KMS-11 (cell line): ENCODE measurements around the gene ATP6V1F.

ENCODE experiments used
- H2AFZ ChIP-seq: fragments of 200-600 bp; sonication (generic); 2 replicates; pipeline ENCODE4 v1.6.1; 2016; ENCODE audit warnings: antibody characterized with exemption, mixed run types, low read depth
- H3K27ac ChIP-seq: fragments of 200-600 bp; sonication (generic); 2 replicates; pipeline ENCODE4 v1.6.1; 2016; ENCODE audit warnings: mild to moderate bottlenecking, mixed run types
- H3K27me3 ChIP-seq: fragments of 200-600 bp; sonication (generic); 2 replicates; pipeline ENCODE4 v1.6.1; 2017; ENCODE audit warnings: mild to moderate bottlenecking, low read depth, mixed run types, moderate library complexity; ENCODE audit not compliant: insufficient read depth
- H3K36me3 ChIP-seq: fragments of 200-600 bp; sonication (generic); 2 replicates; pipeline ENCODE4 v1.6.1; 2017; ENCODE audit warnings: mild to moderate bottlenecking, mixed run types; ENCODE audit not compliant: insufficient read depth
- H3K4me1 ChIP-seq: fragments of 200-600 bp; sonication (generic); 2 replicates; pipeline ENCODE4 v1.6.1; 2016; ENCODE audit warnings: mild to moderate bottlenecking, low read depth, mixed run types; ENCODE audit not compliant: poor library complexity, severe bottlenecking
- H3K4me2 ChIP-seq: fragments of 200-600 bp; sonication (generic); 2 replicates; pipeline ENCODE4 v1.7.0; 2016; ENCODE audit warnings: mild to moderate bottlenecking, mixed run types
- H3K4me3 ChIP-seq: fragments of 200-600 bp; sonication (generic); IDR thresholded peaks from 2 replicates; pipeline ENCODE4 v1.6.1; 2017; ENCODE audit warnings: low read depth, low read length, mixed read lengths; ENCODE audit not compliant: insufficient read depth
- H3K79me2 ChIP-seq: fragments of 200-600 bp; sonication (generic); 2 replicates; pipeline ENCODE4 v1.6.1; 2016; ENCODE audit warnings: low read depth, mixed run types; ENCODE audit not compliant: insufficient read depth
- H3K9ac ChIP-seq: fragments of 200-600 bp; sonication (generic); 2 replicates; pipeline ENCODE4 v1.6.1; 2016; ENCODE audit warnings: mild to moderate bottlenecking, mixed run types
- H4K20me1 ChIP-seq: fragments of 200-600 bp; sonication (generic); 2 replicates; pipeline ENCODE4 v1.6.1; 2016; ENCODE audit warnings: mild to moderate bottlenecking, mixed run types; ENCODE audit not compliant: insufficient read depth
- CTCF ChIP-seq: fragments of 200-600 bp; sonication (generic); conservative IDR thresholded peaks from 2 replicates; pipeline ENCODE4 v1.6.1; 2017; ENCODE audit warnings: low read depth, mild to moderate bottlenecking, antibody characterized with exemption, low read length, moderate library complexity, mixed read lengths

Gene ATP6V1F

GRCh38 chr7:128831994-128832879 is 30.4 kb upstream of the ATP6V1F start:
- peaks cover 28% of the 10 kb centered on the region for H3K27me3 ChIP-seq
- no peaks in the 10 kb centered on the region for H3K4me1 ChIP-seq
- no peak overlapping the region for H3K4me3 ChIP-seq
- H3K79me2 ChIP-seq: no peaks in the 10 kb centered on the region
- TF ChIP-seq CTCF: no peak
- no peaks in the 10 kb centered on the region for H3K36me3 ChIP-seq
- H4K20me1 ChIP-seq: no peaks in the 10 kb centered on the region
- no peak overlapping the region for H3K9ac ChIP-seq
- no peak overlapping the region for H3K4me2 ChIP-seq
- H3K27ac ChIP-seq: no peak overlapping the region
- no peak overlapping the region for H2AFZ ChIP-seq

- H3K9ac ChIP-seq: no peak overlapping the region
- no peaks in the 10 kb centered on the region for H4K20me1 ChIP-seq
- TF ChIP-seq CTCF: no peak
- no peaks in the 10 kb centered on the region for H3K36me3 ChIP-seq
- no peaks in the 10 kb centered on the region for H3K4me1 ChIP-seq
- H3K79me2 ChIP-seq: no peaks in the 10 kb centered on the region
- H3K4me2 ChIP-seq: no peak overlapping the region
- H3K27ac ChIP-seq: no peak overlapping the region
- H3K4me3 ChIP-seq: no peak overlapping the region
- H3K27me3 ChIP-seq: peaks cover 28% of the 10 kb centered on the region
- no peak overlapping the region for H2AFZ ChIP-seq
These were observed 29.8 kb upstream of the ATP6V1F start for GRCh38 chr7:128832880-128833147.

GRCh38 chr7:128833148-128833945 is 29.3 kb upstream of the ATP6V1F start:
- no peak for TF ChIP-seq CTCF
- no peak overlapping the region for H3K27ac ChIP-seq
- no peaks in the 10 kb centered on the region for H3K36me3 ChIP-seq
- no peaks in the 10 kb centered on the region for H3K79me2 ChIP-seq
- H3K4me3 ChIP-seq: no peak overlapping the region
- H3K27me3 ChIP-seq: peaks cover 28% of the 10 kb centered on the region
- H4K20me1 ChIP-seq: no peaks in the 10 kb centered on the region
- no peak overlapping the region for H3K9ac ChIP-seq
- H3K4me2 ChIP-seq: no peak overlapping the region
- no peaks in the 10 kb centered on the region for H3K4me1 ChIP-seq
- H2AFZ ChIP-seq: no peak overlapping the region

GRCh38 chr7:128833946-128834325 is 28.7 kb upstream of the ATP6V1F start:
- Histone ChIP-seq H3K36me3 (no peaks in the 10 kb centered on the region), H3K4me2 (no peak overlapping the region), H4K20me1 (no peaks in the 10 kb centered on the region), H3K4me1 (no peaks in the 10 kb centered on the region), H3K79me2 (no peaks in the 10 kb centered on the region), H3K4me3 (no peak overlapping the region), H3K9ac (no peak overlapping the region), H2AFZ (no peak overlapping the region), H3K27ac (no peak overlapping the region), H3K27me3 (peaks cover 28% of the 10 kb centered on the region)
- TF ChIP-seq CTCF: no peak
